ENCODE measurements around the gene CNEP1R1. TPM values are rescaled to one million over a fixed set of nuclear protein-coding genes. Genes with fewer than 3 reads are reported as not detected.

CNEP1R1 gene
- total RNA-seq, 1 experiment from 2014 or later, result 10.5 TPM

DNA sequence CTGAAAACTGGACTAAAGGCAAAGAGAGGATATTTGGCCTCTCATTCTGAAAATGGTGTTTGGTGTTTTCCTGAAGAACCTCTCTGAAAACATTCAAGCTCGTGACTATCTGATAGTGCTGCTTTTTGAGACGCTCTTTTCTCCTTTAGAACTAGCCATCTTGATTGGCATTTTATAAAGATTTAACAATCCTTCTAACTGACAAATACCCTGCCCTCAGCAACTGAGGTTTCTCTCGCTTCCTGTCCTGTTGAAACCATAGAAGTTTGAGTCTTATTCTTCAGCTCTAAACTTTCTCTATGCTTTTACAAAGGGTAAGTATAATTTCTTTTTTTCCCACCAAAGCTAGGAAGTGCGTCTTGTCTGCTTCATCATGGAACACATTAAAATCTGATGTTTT is 13.3 kb downstream of the CNEP1R1 start:
- H3K4me1 ChIP-seq (ENCODE audit: insufficient read depth, low read length), result no peaks in the 10 kb centered on the region
- no TSS peak for BruUV-seq (replicated peaks)

GRCh38 chr16:50038756-50039529 is 13.9 kb downstream of the CNEP1R1 start:
- no peak overlapping the region for H3K27ac ChIP-seq (ENCODE audit: low read length)
- TF ChIP-seq EZH2phosphoT487 (IDR thresholded peaks at IDR 0.05; ENCODE audit: borderline replicate concordance, low read length) (no peak), CTCF (conservative IDR thresholded peaks at IDR 0.05; ENCODE audit: low read depth, low read length) (no peak), EZH2 (IDR thresholded peaks at IDR 0.05; ENCODE audit: low read length, unreplicated experiment) (no peak)
- DNase-seq (no peak), ATAC-seq (no peak)
- ChIA-PET CTCF (no interaction called here), POLR2A (ENCODE audit: unreplicated experiment) (interaction anchor here (0.7 kb wide), 1 partner anchor 72 kb away, joined by 6 read pairs; no protein-coding TSS in a partner anchor)
- H3K4me2 ChIP-seq (ENCODE audit: low read length), result no peak overlapping the region
- H3K9me2 ChIP-seq (replicated peaks; ENCODE audit: low read length), result no peaks in the 10 kb centered on the region
- no peak overlapping the region for H2AFZ ChIP-seq (ENCODE audit: low read length)
- peaks cover 6% of the 10 kb centered on the region; the same call in 1 of the 2 replicates for H3K27me3 ChIP-seq (ENCODE audit: low read length)
- H4K20me1 ChIP-seq (ENCODE audit: low read length), result no peaks in the 10 kb centered on the region
- H3K4me1 ChIP-seq (ENCODE audit: insufficient read depth, low read length), result no peaks in the 10 kb centered on the region
- H3K79me2 ChIP-seq (ENCODE audit: low read length), result no peaks in the 10 kb centered on the region
- no peaks in the 10 kb centered on the region; the same call in 1 of the 2 replicates for H3K36me3 ChIP-seq (ENCODE audit: low read depth, low read length)
- intact Hi-C loops (cut with micrococcal nuclease), result no loop called here
- no peak overlapping the region for H3K9ac ChIP-seq (ENCODE audit: low read length)
- no peak overlapping the region for H3K4me3 ChIP-seq (ENCODE audit: low read length)
- H3F3A ChIP-seq (ENCODE audit: low read length, unreplicated experiment), result no peaks in the 10 kb centered on the region
- BruUV-seq (replicated peaks), result no TSS peak
- H3K9me3 ChIP-seq (ENCODE audit: low read length), result no peaks in the 10 kb centered on the region

More for the DNA sequence above, 13.3 kb downstream of the CNEP1R1 start:
- POLR2A ChIA-PET (ENCODE audit: unreplicated experiment), result interaction anchor here (0.7 kb wide), 1 partner anchor 72 kb away, joined by 6 read pairs; no protein-coding TSS in a partner anchor
- Histone ChIP-seq H3K4me3 (ENCODE audit: low read length) (no peak overlapping the region), H3K9me2 (replicated peaks; ENCODE audit: low read length) (no peaks in the 10 kb centered on the region), H3K4me2 (ENCODE audit: low read length) (no peak overlapping the region), H3K36me3 (ENCODE audit: low read depth, low read length) (no peaks in the 10 kb centered on the region; the same call in 1 of the 2 replicates), H3K9ac (ENCODE audit: low read length) (no peak overlapping the region), H3F3A (ENCODE audit: low read length, unreplicated experiment) (no peaks in the 10 kb centered on the region), H3K79me2 (ENCODE audit: low read length) (no peaks in the 10 kb centered on the region), H3K9me3 (ENCODE audit: low read length) (no peaks in the 10 kb centered on the region), H3K27ac (ENCODE audit: low read length) (no peak overlapping the region), H3K27me3 (ENCODE audit: low read length) (peaks cover 6% of the 10 kb centered on the region; the same call in 1 of the 2 replicates), H4K20me1 (ENCODE audit: low read length) (no peaks in the 10 kb centered on the region), H2AFZ (ENCODE audit: low read length) (no peak overlapping the region)
- intact Hi-C loops (cut with micrococcal nuclease), result no loop called here
- CTCF ChIA-PET, result interaction anchor here (1.4 kb wide), 1 partner anchor 13 kb away, joined by 3 read pairs; the partner anchor contains the start of gene CNEP1R1
- ATAC-seq (no peak), DNase-seq (no peak)
- no peak for TF ChIP-seq CTCF (conservative IDR thresholded peaks at IDR 0.05; ENCODE audit: low read depth, low read length)
- TF ChIP-seq EZH2phosphoT487 (IDR thresholded peaks at IDR 0.05; ENCODE audit: borderline replicate concordance, low read length), result no peak
- TF ChIP-seq EZH2 (IDR thresholded peaks at IDR 0.05; ENCODE audit: low read length, unreplicated experiment), result no peak

- H3K79me2 ChIP-seq (ENCODE audit: low read length), result no peaks in the 10 kb centered on the region
- DNase-seq (no peak), ATAC-seq (no peak)
- no TSS peak for BruUV-seq (replicated peaks)
- no peaks in the 10 kb centered on the region for H3K9me2 ChIP-seq (replicated peaks; ENCODE audit: low read length)
- no peak for TF ChIP-seq EZH2 (IDR thresholded peaks at IDR 0.05; ENCODE audit: low read length, unreplicated experiment)
- TF ChIP-seq CTCF (conservative IDR thresholded peaks at IDR 0.05; ENCODE audit: low read depth, low read length), result no peak
- no peak for TF ChIP-seq EZH2phosphoT487 (IDR thresholded peaks at IDR 0.05; ENCODE audit: borderline replicate concordance, low read length)
- POLR2A ChIA-PET (ENCODE audit: unreplicated experiment), result no interaction called here
- H3K27me3 ChIP-seq (ENCODE audit: low read length), result peaks cover 6% of the 10 kb centered on the region; the same call in 1 of the 2 replicates
- no peaks in the 10 kb centered on the region for H3K36me3 ChIP-seq (ENCODE audit: low read depth, low read length)
- H3K9ac ChIP-seq (ENCODE audit: low read length), result no peak overlapping the region
- CTCF ChIA-PET, result no interaction called here
- intact Hi-C loops (cut with micrococcal nuclease), result no loop called here
- no peak overlapping the region for H3K4me3 ChIP-seq (ENCODE audit: low read length)
- H3K27ac ChIP-seq (ENCODE audit: low read length), result no peak overlapping the region
- H2AFZ ChIP-seq (ENCODE audit: low read length), result no peak overlapping the region
- H3F3A ChIP-seq (ENCODE audit: low read length, unreplicated experiment), result no peaks in the 10 kb centered on the region
- no peaks in the 10 kb centered on the region for H3K9me3 ChIP-seq (ENCODE audit: low read length)
- H3K4me1 ChIP-seq (ENCODE audit: insufficient read depth, low read length), result no peaks in the 10 kb centered on the region
- no peak overlapping the region for H3K4me2 ChIP-seq (ENCODE audit: low read length)
- no peaks in the 10 kb centered on the region for H4K20me1 ChIP-seq (ENCODE audit: low read length)
These were observed 15.0 kb downstream of the CNEP1R1 start for GRCh38 chr16:50040018-50040417.
